ENCODE results near the gene AMBRA1.

AMBRA1 gene

GRCh38 chr11:46505741-46506482, 87.9 kb downstream of the AMBRA1 start:
- DNase-seq: no peak

DNA sequence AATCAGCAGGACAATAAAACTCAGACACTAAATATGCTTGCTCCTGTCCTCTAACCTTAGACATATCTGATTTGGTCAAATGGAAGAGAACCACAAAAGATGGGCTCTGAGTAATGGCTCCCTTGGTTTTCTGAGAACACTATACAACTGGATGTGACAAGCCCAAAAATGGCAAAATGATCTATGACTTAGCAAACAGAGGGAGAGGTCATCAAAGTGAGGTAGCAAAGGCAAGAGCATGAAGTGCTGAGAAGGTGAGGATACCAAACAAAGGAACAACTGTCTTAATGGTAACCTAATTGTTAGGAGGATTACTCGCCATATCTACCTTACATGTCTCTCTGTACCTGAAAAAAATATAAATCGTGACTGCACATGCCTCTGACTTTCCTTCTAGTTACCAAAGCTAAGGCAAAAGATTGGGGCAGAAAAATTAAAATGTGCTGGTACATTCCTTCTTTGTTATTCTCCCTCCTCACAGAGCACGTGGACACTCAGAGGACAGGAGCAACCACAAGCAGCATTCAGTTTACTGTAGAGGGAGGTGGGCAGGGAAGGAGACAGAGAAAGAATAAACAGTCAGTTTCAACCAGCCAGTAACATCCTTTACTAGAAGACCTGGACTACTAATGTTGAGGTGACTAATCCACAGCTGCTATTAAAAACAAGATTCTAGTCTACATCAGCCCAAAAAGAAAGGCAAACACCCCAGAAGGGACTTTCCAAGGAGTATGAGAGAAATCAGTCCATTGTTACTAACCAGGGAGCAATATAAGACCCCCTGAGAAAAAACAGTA, 88.8 kb downstream of the AMBRA1 start:
- no peak for DNase-seq

DNA sequence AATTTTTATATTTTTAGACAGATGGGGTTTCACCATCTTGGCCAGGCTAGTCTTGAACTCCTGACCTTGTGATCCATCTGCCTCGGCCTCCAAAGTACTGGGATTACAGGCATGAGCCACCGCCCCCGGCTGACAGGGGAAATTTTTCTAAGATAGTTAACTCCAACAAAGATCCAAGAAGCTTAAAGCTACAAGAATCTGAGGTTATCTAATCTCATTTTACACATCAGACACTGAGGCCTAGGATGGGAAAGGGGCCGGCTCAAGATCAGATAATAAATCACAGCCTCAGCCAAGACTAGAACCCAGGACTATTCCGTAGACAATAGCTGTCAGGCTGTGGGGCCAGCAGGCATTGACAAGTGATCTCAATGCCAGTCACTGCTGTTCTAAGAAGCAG, 94.0 kb downstream of the AMBRA1 start:
- no peak for DNase-seq

- no peak for DNase-seq
These were observed 94.9 kb downstream of the AMBRA1 start for GRCh38 chr11:46498968-46499367.

- no peak for DNase-seq
These were observed 95.6 kb downstream of the AMBRA1 start for GRCh38 chr11:46498179-46498578.

DNA sequence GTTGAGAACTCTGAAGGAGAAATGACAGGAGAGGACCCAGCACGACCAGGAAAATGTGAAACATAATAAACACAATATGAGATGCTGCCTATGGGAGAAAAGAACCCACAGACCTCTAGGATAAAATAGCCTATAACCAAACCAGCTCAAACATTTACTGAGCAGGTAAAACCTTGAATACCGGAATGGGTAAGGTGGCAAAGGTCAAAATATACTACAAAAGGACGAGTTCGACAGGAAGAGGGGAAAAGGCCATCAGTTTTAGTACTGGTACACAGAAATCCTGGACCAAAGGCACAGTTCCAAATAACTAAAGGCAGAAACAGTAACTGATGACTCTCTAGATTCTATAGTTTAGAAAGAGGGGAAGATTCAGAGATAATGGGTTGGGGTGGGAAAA, 96.3 kb downstream of the AMBRA1 start:
- no peak for DNase-seq

GRCh38 chr11:46493791-46494190, 100.0 kb downstream of the AMBRA1 start:
- no peak for DNase-seq

DNA sequence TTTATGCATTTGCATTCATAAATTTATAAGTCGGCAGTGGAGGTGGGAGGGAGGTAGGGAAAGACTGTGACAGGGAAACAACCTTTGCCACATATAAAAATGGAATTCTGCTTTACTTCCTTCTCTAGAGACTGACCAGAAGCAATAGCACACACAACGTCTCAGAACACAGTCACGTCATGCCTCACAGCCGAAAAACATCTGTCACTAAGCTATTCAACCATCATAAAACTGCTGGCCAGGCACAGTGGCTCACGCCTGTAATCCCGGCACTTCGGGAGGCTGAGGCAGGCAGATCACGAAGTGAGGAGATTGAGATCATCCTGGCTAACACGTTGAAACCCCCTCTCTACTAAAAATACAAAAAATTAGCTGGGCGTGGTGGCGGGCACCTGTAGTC, 101.3 kb downstream of the AMBRA1 start:
- DNase-seq: no peak

DNA sequence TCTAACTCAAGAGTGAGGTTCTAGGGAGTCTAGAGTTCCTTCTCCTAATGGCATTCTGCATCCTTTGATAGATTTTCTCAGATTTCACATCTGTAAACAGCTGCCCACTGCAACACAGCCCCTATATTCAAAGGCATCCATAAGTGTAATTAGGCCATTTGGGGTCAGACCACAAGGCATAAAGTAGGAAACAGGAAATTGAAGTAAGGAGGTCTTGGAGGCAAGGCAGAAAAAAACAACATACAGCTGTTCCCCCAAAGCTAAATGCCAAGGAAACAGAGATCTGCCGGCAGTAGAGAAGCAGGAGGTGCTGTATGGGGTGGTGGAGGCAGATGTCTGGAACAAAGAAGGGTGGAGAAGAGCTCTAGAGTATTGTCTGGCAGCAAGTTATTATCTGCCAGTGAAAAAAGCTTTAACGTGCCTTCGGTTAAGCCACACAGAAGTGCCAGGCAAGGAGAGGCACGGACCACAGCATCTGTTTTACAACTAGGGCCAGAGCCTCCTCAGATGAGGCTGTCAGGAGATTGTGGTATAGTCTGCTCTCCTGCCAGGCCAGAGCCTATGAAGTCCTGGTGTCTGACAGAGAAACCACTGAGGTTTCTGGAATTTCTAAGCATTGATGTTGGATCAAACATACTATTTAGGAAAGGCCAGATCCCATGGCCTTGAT, 102.0 kb downstream of the AMBRA1 start:
- DNase-seq: no peak

DNA sequence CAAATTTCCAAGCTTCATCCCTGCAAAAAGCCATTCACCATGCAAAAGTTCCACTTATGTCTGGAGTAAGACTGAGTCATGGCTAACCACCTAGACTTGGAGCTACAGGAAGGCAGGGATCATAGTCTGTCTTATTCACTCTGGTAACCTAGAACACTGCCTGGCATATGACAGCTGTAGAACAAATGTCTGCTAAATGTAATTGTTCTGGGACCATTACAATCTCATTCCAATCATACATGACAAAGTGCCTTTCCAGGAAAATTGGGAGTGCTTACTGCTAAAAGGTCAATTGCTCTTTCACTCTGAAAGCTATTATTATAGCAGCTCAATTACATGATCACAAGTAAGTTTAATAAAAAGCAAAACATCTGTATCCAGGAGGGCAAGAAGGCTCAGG, 103.2 kb downstream of the AMBRA1 start:
- DNase-seq: no peak

- DNase-seq: peak; percentile 42 to 45
These were observed 103.9 kb downstream of the AMBRA1 start for GRCh38 chr11:46489656-46490560.

DNA sequence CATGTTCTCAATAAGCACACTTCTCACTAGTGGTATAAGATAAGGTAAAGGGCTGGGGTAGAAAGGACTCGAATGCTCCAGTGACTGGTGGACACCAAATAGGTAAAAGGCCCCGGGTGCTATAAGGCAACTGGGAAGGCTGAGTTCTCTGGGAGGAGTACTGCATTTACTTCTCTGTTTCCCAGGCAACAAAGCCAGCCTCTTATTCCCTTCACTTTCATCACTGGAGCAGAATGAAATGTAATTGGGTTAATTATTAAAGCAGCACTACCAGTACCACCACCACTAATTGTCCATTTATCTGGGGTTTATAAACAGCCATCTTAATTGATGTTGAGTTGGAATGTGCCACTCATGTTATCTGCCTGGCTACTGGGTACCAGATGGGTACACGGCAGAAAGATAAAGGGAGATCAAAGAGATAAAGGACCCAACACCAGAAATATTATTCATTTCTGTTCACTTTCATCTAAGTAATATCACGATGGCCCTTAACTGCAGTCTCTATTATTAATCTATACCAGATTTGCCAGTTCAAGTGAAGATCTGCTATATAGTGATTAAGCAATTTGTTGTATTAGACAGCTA, 107.9 kb downstream of the AMBRA1 start:
- no peak for DNase-seq

- DNase-seq: peak in 1 of 2 experiments; percentile 3
These were observed 109.7 kb downstream of the AMBRA1 start for GRCh38 chr11:46484101-46484500.

GRCh38 chr11:46480909-46481308, 112.9 kb downstream of the AMBRA1 start:
- DNase-seq: no peak

DNA sequence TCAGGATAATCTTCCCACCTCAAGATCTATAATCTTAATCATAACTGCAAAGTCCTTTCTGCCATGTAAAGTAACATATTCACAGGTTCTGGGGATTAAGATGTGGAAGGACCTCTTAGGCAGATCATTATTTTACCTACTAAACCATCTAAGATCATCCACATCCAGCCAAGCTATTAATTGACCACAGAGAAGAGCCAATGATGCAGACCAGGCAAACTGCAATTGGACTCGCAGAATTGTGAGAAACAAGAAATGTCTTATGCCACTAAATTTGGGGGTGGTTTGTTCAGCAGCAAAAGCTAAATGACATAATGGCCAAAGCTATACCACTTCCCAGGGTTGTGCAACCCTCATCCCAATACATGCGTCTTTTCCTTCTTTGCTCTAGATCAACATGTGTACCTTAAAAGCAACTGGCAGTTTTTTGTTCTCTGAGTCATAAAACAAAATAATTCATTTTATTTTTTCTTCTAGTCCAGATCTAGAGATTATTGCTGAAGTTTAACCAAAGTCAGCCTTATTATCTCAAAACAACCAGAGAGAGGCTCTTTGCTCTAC, 113.6 kb downstream of the AMBRA1 start:
- DNase-seq: no peak

DNA sequence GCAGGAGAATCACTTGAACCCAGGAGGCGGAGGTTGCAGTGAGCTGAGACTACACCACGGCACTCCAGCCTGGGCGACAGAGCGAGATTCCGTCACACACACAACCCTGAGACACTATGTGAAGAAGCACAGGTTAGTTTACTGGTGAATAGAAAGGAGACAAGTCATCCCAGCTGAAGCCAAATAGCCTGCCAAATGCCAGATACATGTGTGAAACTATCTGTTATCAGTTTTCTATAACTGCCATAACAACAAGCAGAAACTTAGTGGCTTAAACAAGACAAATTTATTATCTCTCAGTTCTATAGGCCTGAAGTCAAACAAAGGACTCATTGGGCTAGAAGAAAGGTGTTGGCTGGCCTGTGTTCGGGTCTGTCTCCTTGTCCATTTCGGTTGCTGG, 114.2 kb downstream of the AMBRA1 start:
- no peak for DNase-seq

DNA sequence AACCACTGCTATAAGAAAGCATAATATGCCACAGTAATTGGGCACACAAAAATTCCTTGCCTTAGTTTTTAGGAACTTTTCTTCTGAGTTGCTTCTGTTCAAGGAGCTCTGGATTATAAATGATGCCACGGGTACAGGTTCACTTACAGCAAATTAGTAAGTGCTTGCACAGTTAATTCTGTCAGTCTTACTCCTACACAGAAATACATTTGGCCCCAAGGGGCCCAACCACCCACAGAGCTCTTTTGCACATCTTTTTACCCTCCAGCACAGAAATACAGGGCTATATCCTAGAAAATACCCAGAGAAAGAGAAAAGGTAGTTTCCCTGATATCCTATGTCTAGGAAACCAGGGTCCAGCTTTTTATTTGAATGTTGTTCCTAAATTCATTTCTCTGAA, 115.6 kb downstream of the AMBRA1 start:
- no peak for DNase-seq

DNA sequence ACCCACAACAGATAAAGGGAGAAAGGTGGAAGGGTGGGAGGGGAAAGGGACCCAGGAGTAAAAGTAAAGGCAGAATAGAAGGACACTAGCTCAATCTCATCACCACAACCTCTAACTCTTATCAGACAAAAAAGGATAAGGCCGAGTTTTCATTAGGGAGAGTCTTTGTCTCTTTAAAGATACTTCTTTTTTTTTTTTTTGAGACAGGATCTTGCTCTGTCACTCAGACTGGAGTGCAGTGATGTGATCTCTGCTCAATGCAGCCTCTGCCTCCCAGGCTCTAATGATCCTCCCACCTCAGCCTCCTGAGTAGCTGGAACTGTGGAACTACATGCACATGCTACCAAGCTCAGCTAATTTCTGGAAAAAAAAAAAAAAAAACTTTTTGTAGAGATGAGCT, 116.7 kb downstream of the AMBRA1 start:
- DNase-seq: no peak

DNA sequence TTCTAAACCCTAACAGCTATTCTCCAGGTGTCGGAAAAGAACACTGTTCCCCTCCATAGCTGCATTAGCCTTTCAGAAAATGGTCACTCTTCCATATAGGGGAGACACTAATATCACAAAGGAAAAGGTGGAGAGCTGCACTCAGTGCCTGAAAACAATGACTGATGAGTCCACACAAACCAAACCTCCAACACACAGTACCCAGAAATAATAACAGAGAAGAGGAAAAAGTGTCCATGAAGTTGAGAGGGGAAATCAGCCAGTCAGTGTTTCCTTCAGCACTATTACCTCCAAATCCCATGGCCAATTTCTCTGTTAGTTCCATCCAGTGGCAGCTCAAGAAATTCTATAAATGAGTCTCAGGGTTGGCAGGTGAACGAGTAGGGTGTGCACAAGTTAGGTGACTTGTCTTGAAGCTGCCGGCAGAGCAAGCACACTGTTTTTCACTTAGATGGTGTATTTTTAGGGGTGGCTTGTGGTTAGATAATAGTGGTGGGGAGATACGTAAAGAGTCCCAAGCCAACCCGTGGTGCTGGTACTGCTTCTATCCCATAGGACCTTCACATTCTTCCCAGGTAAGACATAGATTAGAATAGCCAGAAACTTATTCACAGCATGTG, 117.8 kb downstream of the AMBRA1 start:
- DNase-seq: no peak

DNA sequence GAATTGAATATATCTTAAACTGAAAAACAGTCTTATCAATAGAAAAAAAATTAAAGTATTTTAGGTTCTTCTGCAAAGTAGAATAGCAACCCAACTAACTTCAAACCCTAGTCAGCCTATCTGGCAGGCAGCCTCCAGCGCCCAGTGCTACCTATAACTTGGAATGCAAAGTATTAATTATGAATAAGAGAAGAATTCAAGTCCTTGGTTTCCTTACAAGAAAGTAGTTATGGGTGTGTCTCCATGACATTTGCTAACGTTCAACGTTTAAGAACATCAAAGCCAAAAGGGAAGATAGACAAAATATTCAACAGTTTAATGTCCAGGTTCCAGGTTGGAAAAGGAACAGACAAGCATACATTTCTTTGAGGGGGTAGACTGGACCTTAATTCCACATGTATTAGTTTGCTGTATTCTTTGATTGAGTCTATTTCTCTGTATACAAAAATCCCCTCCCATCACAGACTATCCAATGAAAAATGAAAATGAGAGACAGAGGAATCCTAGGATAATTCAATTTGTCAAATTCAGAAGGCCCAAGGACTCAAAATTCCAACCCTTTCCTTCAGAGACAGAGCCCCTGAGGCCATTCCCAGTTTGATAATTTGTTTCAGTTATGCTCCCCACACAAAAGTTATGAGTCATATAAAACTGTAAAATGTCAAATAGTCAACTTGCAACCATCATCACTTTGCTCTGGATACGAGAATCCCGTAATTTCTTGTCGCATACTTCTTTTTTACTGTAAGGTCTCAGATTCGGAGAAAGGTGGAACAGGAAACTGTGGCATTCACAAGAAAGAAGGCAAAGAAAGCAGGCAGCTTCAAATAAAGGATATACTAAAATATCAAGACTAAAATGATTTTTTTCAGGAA, 118.5 kb downstream of the AMBRA1 start:
- no peak for DNase-seq

DNA sequence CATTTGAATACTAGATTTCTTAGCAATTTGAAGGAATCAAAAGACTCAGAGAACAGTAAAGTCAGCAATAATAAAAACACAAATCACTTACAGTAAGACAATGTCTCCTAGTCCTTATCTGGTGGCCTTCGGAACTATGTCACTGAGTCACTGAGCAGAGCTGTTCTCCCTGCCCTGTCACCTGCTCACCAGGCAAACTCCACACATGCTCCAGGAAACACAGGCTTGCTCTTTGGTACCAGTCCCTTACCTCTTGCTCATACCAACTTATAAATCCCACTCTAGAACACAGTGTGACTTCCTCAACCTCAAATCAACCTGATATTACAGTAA, 121.2 kb downstream of the AMBRA1 start:
- no peak for DNase-seq

All from AML-193 (cell line).